HepG2 (cell line): Measurements from ENCODE around the gene UNC5CL. TPM values are rescaled to one million over a fixed set of nuclear protein-coding genes. Genes with fewer than 3 reads are reported as not detected.
A peak's percentile ranks its signal among the peaks of the same experiment; 100 is the strongest.

Experiments used
- ELF4 ChIP-seq: sonication (generic); formaldehyde crosslinking; IDR thresholded peaks from 2 replicates; pipeline ENCODE4 v1.5.0; 2020; ENCODE audit warnings: missing genetic modification reagents, mild to moderate bottlenecking, moderate library complexity, borderline replicate concordance
- KAT8 ChIP-seq: IDR thresholded peaks from 2 replicates; pipeline ENCODE4 v1.6.1; 2016; ENCODE audit warnings: missing genetic modification reagents, missing compliant biosample characterization
- RBFOX2 ChIP-seq: fragments of 200-400 bp; formaldehyde crosslinking; IDR thresholded peaks from 2 replicates; pipeline ENCODE4 v1.6.1; 2017; ENCODE audit warnings: low read depth, mild to moderate bottlenecking, low read length
- SMC3 ChIP-seq: IDR thresholded peaks from 2 replicates; pipeline ENCODE4 v1.6.1; 2011; ENCODE audit warnings: low read length, improper control_type of control experiment
- ZNF775 ChIP-seq: sonication (generic); formaldehyde crosslinking; IDR thresholded peaks from 2 replicates; pipeline ENCODE4 v1.4.0; 2020; ENCODE audit warnings: missing genetic modification reagents, mild to moderate bottlenecking, moderate library complexity, borderline replicate concordance
- polyA plus RNA-seq, 8 experiments: library from polyadenylated mRNA; depleted of rRNA in 3 of 8; stranded (reverse) in 7 of 8; unstranded in 1 of 8; fragments of >200 nt; fragmentation: Illumina TruSeq in 4 of 8; extraction: Trizol in 4 of 8; gene quantifications; 2 replicates each; pipeline versions ENCODE4 v1.2.1 to v1.2.3, GENCODE V29; 2011 to 2016; ENCODE audit warnings: low read depth in 4 of 8, missing spikeins in 1 of 8, mixed read lengths in 1 of 8; ENCODE audit not compliant: insufficient read depth in 1 of 8
- total RNA-seq, 5 experiments: library from RNA; depleted of rRNA; stranded (reverse); fragments of >200 nt; fragmentation: Illumina TruSeq; extraction: Trizol; gene quantifications; 2 replicates each; pipeline ENCODE4 v1.2.3, GENCODE V29; 2016; ENCODE audit warnings: low read depth in 1 of 5
- TF ChIP-seq, protein P1 (sequence below): sonication (generic); formaldehyde crosslinking; IDR thresholded peaks from 2 replicates; pipeline ENCODE4 v1.5.0; 2020; ENCODE audit warnings: mild to moderate bottlenecking, missing genetic modification reagents, borderline replicate concordance
- TF ChIP-seq, protein P2 (sequence below): sonication (generic); formaldehyde crosslinking; conservative IDR thresholded peaks from 2 replicates; pipeline ENCODE4 v1.4.0; 2020; ENCODE audit warnings: mild to moderate bottlenecking, missing genetic modification reagents, moderate library complexity
- TF ChIP-seq, protein P3 (sequence below), 2 experiments: IDR thresholded peaks; 2 replicates each; pipeline ENCODE4 v1.6.1; 2011 to 2012; ENCODE audit warnings: low read length in 2 of 2, borderline replicate concordance in 1 of 2, low read depth in 1 of 2, mild to moderate bottlenecking in 1 of 2, moderate library complexity in 1 of 2
- TF ChIP-seq, protein P4 (sequence below): sonication (generic); formaldehyde crosslinking; conservative IDR thresholded peaks from 2 replicates; pipeline ENCODE4 v1.4.0; 2020; ENCODE audit warnings: missing genetic modification reagents

Gene UNC5CL
- total and polyA plus RNA-seq, 2 of the 13 experiments (the other 11 are each of a cell fraction or from before 2014, with no cell fraction given), result 2.4 to 2.5 TPM

DNA sequence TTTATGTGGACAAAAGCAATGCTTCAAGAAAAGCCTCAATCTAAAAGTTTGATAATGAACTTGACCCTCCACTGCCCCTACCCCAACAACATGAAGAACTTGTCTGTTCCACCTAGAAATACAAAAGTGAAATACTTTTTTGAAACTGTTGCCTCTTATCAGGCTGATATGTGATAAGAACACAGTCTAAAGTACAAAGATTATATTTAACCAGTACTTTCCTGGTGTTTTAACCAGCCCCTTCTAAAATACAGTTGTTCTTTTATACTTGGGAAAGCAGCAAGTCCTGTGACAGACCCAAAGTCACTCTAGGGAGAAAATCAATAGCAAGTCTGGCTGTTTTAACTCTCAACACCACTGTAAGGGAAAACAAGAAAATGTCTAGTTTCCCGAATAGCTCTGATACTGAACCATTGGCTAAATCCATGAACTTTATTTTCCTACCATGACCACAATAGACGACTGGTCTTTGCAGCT, 26.6 kb upstream of the UNC5CL start (continued):
- TF ChIP-seq, protein P1, sequence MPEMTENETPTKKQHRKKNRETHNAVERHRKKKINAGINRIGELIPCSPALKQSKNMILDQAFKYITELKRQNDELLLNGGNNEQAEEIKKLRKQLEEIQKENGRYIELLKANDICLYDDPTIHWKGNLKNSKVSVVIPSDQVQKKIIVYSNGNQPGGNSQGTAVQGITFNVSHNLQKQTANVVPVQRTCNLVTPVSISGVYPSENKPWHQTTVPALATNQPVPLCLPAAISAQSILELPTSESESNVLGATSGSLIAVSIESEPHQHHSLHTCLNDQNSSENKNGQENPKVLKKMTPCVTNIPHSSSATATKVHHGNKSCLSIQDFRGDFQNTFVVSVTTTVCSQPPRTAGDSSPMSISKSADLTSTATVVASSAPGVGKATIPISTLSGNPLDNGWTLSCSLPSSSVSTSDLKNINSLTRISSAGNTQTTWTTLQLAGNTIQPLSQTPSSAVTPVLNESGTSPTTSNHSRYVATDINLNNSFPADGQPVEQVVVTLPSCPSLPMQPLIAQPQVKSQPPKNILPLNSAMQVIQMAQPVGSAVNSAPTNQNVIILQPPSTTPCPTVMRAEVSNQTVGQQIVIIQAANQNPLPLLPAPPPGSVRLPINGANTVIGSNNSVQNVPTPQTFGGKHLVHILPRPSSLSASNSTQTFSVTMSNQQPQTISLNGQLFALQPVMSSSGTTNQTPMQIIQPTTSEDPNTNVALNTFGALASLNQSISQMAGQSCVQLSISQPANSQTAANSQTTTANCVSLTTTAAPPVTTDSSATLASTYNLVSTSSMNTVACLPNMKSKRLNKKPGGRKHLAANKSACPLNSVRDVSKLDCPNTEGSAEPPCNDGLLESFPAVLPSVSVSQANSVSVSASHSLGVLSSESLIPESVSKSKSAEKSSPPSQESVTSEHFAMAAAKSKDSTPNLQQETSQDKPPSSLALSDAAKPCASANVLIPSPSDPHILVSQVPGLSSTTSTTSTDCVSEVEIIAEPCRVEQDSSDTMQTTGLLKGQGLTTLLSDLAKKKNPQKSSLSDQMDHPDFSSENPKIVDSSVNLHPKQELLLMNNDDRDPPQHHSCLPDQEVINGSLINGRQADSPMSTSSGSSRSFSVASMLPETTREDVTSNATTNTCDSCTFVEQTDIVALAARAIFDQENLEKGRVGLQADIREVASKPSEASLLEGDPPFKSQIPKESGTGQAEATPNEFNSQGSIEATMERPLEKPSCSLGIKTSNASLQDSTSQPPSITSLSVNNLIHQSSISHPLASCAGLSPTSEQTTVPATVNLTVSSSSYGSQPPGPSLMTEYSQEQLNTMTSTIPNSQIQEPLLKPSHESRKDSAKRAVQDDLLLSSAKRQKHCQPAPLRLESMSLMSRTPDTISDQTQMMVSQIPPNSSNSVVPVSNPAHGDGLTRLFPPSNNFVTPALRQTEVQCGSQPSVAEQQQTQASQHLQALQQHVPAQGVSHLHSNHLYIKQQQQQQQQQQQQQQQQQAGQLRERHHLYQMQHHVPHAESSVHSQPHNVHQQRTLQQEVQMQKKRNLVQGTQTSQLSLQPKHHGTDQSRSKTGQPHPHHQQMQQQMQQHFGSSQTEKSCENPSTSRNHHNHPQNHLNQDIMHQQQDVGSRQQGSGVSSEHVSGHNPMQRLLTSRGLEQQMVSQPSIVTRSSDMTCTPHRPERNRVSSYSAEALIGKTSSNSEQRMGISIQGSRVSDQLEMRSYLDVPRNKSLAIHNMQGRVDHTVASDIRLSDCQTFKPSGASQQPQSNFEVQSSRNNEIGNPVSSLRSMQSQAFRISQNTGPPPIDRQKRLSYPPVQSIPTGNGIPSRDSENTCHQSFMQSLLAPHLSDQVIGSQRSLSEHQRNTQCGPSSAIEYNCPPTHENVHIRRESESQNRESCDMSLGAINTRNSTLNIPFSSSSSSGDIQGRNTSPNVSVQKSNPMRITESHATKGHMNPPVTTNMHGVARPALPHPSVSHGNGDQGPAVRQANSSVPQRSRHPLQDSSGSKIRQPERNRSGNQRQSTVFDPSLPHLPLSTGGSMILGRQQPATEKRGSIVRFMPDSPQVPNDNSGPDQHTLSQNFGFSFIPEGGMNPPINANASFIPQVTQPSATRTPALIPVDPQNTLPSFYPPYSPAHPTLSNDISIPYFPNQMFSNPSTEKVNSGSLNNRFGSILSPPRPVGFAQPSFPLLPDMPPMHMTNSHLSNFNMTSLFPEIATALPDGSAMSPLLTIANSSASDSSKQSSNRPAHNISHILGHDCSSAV (CRISPR knock-in tag), result no peak
- TF ChIP-seq, protein P2, sequence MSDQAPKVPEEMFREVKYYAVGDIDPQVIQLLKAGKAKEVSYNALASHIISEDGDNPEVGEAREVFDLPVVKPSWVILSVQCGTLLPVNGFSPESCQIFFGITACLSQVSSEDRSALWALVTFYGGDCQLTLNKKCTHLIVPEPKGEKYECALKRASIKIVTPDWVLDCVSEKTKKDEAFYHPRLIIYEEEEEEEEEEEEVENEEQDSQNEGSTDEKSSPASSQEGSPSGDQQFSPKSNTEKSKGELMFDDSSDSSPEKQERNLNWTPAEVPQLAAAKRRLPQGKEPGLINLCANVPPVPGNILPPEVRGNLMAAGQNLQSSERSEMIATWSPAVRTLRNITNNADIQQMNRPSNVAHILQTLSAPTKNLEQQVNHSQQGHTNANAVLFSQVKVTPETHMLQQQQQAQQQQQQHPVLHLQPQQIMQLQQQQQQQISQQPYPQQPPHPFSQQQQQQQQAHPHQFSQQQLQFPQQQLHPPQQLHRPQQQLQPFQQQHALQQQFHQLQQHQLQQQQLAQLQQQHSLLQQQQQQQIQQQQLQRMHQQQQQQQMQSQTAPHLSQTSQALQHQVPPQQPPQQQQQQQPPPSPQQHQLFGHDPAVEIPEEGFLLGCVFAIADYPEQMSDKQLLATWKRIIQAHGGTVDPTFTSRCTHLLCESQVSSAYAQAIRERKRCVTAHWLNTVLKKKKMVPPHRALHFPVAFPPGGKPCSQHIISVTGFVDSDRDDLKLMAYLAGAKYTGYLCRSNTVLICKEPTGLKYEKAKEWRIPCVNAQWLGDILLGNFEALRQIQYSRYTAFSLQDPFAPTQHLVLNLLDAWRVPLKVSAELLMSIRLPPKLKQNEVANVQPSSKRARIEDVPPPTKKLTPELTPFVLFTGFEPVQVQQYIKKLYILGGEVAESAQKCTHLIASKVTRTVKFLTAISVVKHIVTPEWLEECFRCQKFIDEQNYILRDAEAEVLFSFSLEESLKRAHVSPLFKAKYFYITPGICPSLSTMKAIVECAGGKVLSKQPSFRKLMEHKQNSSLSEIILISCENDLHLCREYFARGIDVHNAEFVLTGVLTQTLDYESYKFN (CRISPR knock-in tag), result peak; percentile 94
- TF ChIP-seq ELF4 (CRISPR knock-in tag) (peak; percentile 26; the same call in 1 of the 2 replicates), KAT8 (peak; percentile 51; the same call in 1 of the 2 replicates), RBFOX2 (0 out of 2 replicates have a peak, but pooled peaks have one; percentile 30), ZNF775 (CRISPR knock-in tag) (no peak), SMC3 (no peak)
- TF ChIP-seq, protein P3, sequence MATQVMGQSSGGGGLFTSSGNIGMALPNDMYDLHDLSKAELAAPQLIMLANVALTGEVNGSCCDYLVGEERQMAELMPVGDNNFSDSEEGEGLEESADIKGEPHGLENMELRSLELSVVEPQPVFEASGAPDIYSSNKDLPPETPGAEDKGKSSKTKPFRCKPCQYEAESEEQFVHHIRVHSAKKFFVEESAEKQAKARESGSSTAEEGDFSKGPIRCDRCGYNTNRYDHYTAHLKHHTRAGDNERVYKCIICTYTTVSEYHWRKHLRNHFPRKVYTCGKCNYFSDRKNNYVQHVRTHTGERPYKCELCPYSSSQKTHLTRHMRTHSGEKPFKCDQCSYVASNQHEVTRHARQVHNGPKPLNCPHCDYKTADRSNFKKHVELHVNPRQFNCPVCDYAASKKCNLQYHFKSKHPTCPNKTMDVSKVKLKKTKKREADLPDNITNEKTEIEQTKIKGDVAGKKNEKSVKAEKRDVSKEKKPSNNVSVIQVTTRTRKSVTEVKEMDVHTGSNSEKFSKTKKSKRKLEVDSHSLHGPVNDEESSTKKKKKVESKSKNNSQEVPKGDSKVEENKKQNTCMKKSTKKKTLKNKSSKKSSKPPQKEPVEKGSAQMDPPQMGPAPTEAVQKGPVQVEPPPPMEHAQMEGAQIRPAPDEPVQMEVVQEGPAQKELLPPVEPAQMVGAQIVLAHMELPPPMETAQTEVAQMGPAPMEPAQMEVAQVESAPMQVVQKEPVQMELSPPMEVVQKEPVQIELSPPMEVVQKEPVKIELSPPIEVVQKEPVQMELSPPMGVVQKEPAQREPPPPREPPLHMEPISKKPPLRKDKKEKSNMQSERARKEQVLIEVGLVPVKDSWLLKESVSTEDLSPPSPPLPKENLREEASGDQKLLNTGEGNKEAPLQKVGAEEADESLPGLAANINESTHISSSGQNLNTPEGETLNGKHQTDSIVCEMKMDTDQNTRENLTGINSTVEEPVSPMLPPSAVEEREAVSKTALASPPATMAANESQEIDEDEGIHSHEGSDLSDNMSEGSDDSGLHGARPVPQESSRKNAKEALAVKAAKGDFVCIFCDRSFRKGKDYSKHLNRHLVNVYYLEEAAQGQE (IDR thresholded peaks at IDR 0.05; ENCODE audit: borderline replicate concordance in 1 of 2, low read depth in 1 of 2, low read length in 2 of 2), result peak in 1 of 2 experiments; percentile 24; a peak in 1 of 4 replicates
- TF ChIP-seq, protein P4, sequence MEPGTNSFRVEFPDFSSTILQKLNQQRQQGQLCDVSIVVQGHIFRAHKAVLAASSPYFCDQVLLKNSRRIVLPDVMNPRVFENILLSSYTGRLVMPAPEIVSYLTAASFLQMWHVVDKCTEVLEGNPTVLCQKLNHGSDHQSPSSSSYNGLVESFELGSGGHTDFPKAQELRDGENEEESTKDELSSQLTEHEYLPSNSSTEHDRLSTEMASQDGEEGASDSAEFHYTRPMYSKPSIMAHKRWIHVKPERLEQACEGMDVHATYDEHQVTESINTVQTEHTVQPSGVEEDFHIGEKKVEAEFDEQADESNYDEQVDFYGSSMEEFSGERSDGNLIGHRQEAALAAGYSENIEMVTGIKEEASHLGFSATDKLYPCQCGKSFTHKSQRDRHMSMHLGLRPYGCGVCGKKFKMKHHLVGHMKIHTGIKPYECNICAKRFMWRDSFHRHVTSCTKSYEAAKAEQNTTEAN (CRISPR knock-in tag), result peak; percentile 61; the same call in 1 of the 2 replicates
